ENCODE results near the gene TBC1D1. TPM values are rescaled to one million over a fixed set of nuclear protein-coding genes. Genes with fewer than 3 reads are reported as not detected.

The TBC1D1 gene
- total and polyA plus RNA-seq, 2 donors (not counting 3 experiments of a cell fraction or from before 2014, with no cell fraction given) = 63.5 to 116 TPM

DNA sequence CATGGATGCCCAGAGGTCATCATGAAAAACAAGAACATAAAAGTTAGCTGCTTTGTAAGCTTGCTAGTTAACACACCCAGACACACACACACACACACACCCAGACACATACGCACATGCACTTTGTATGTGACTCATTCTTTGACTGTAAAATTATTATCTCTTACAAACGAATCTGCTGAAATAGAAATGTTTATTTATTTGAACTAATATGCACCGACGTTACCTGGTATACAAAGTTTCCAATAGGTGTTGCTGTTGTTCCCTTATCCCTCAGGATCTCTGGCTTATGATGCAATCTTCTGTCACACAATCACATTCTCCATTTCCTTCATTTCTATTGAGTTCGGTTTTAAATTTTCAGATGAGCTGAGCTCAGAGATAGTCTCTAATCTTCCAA is 278.6 kb downstream of the TBC1D1 start:
- Histone ChIP-seq H3K9ac (replicated peaks; ENCODE audit: extremely low read depth, insufficient read depth, low read length) (no peak overlapping the region), H3K27ac (ENCODE audit: insufficient read depth, low read depth, low read length) (no peak overlapping the region), H3K4me1 (ENCODE audit: control insufficient read depth, extremely low read depth, insufficient read depth, low read length) (peaks cover 5% of the 10 kb centered on the region), H3K9me1 (replicated peaks; ENCODE audit: control insufficient read depth, extremely low read depth, insufficient read depth, low read length) (no peaks in the 10 kb centered on the region), H4K20me1 (replicated peaks; ENCODE audit: control insufficient read depth, extremely low read depth, insufficient read depth, low read length) (no peaks in the 10 kb centered on the region), H3K9me3 (replicated peaks; ENCODE audit: control insufficient read depth, insufficient read depth, low read length) (no peaks in the 10 kb centered on the region), H3K27me3 (ENCODE audit: control insufficient read depth in 2 of 2, insufficient read depth in 2 of 2, low read length in 2 of 2) (peaks cover 7 to 8% of the 10 kb centered on the region in 2 experiments), H3K79me2 (ENCODE audit: control insufficient read depth, insufficient read depth, low read length) (no peaks in the 10 kb centered on the region), H3K4me3 (replicated peaks in 1 of 3; ENCODE audit: insufficient read depth in 1 of 3, low read depth in 1 of 3, low read length in 3 of 3) (no peak overlapping the region), H3K36me3 (ENCODE audit: control insufficient read depth in 2 of 2, extremely low read depth in 1 of 2, insufficient read depth in 2 of 2, low read length in 2 of 2) (no peaks in the 10 kb centered on the region), H2AFZ (ENCODE audit: low read depth, low read length) (no peak overlapping the region), H3K4me2 (ENCODE audit: insufficient read depth, low read length) (no peak overlapping the region)
- POLR2A ChIA-PET = interaction anchor here (0.6 kb wide), 1 partner anchor 566 kb away, joined by 3 read pairs; no protein-coding TSS in a partner anchor
- no TSS peak for BruUV-seq (replicated peaks)
- DNase-seq (ENCODE audit: low read depth, low spot score) = no peak
- CTCF ChIA-PET = interaction anchor here (5.8 kb wide), 1 partner anchor 9 kb away, joined by 28 read pairs; no protein-coding TSS in a partner anchor
- intact Hi-C loops (cut with micrococcal nuclease) (no loop called here), dilution Hi-C loops (cut with MboI; ENCODE audit: extremely low pct_ligation_motif_present, low sequenced_read_pairs) (loop anchor here (25.0 kb wide), 1 partner anchor 493 kb away; the partner anchor contains the start of gene KLF3)
- FAIRE-seq = no peak
- TF ChIP-seq MYC (IDR thresholded peaks at IDR 0.05; ENCODE audit: low read depth, low read length) (no peak), POLR2A (IDR thresholded peaks at IDR 0.05; ENCODE audit: low read depth, low read length) (no peak), POLR2AphosphoS5 (IDR thresholded peaks at IDR 0.05; ENCODE audit: insufficient read depth, low read depth, low read length) (no peak), EZH2 (IDR thresholded peaks at IDR 0.05; ENCODE audit: borderline replicate concordance, low read depth, low read length, severe bottlenecking) (no peak), FOS (IDR thresholded peaks at IDR 0.05; ENCODE audit: borderline replicate concordance, insufficient read depth, low read length) (no peak), GATA2 (IDR thresholded peaks at IDR 0.05; ENCODE audit: insufficient read depth, insufficient read length, low read depth, low read length) (no peak), JUN (IDR thresholded peaks at IDR 0.05; ENCODE audit: borderline replicate concordance, insufficient read depth, insufficient read length, low read depth) (no peak)
- TF ChIP-seq, protein P1, sequence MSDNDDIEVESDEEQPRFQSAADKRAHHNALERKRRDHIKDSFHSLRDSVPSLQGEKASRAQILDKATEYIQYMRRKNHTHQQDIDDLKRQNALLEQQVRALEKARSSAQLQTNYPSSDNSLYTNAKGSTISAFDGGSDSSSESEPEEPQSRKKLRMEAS (IDR thresholded peaks at IDR 0.05; ENCODE audit: insufficient read depth, insufficient read length) = no peak

All from endothelial cell of umbilical vein (primary cell).